ENCODE measurements around the gene GALNT2.

Gene GALNT2

GRCh38 chr1:230236301-230237008 lies 169.4 kb downstream of the GALNT2 start:
- DNase-seq (ENCODE audit: low read depth): no peak

GRCh38 chr1:230237009-230237370 lies 170.0 kb downstream of the GALNT2 start:
- no peak for DNase-seq (ENCODE audit: low read depth)

- DNase-seq (ENCODE audit: low read depth): no peak
Observed at GRCh38 chr1:230237805-230238204, 170.8 kb downstream of the GALNT2 start.

- DNase-seq (ENCODE audit: low read depth): no peak
Observed at GRCh38 chr1:230240446-230241086, 173.5 kb downstream of the GALNT2 start.

- DNase-seq (ENCODE audit: low read depth): no peak
Observed at GRCh38 chr1:230242326-230242725, 175.3 kb downstream of the GALNT2 start.

- no peak for DNase-seq (ENCODE audit: low read depth)
Observed at GRCh38 chr1:230243146-230243545, 176.1 kb downstream of the GALNT2 start.

- no peak for DNase-seq (ENCODE audit: low read depth)
Observed at GRCh38 chr1:230243583-230244353, 176.7 kb downstream of the GALNT2 start.

GRCh38 chr1:230246551-230246950 lies 179.5 kb downstream of the GALNT2 start:
- DNase-seq (ENCODE audit: low read depth): no peak

- no peak for DNase-seq (ENCODE audit: low read depth)
Observed at GRCh38 chr1:230248016-230248888, 181.2 kb downstream of the GALNT2 start.

- no peak for DNase-seq (ENCODE audit: low read depth)
Observed at GRCh38 chr1:230248889-230249270, 181.8 kb downstream of the GALNT2 start.

- no peak for DNase-seq (ENCODE audit: low read depth)
Observed at GRCh38 chr1:230249695-230250480, 182.8 kb downstream of the GALNT2 start.

GRCh38 chr1:230250666-230251065 lies 183.6 kb downstream of the GALNT2 start:
- DNase-seq (ENCODE audit: low read depth): no peak

- no peak for DNase-seq (ENCODE audit: low read depth)
Observed at GRCh38 chr1:230251644-230252191, 184.7 kb downstream of the GALNT2 start.

GRCh38 chr1:230253150-230253549 lies 186.1 kb downstream of the GALNT2 start:
- no peak for DNase-seq (ENCODE audit: low read depth)

GRCh38 chr1:230254265-230254664 lies 187.2 kb downstream of the GALNT2 start:
- no peak for DNase-seq (ENCODE audit: low read depth)

GRCh38 chr1:230255116-230255515 lies 188.1 kb downstream of the GALNT2 start:
- no peak for DNase-seq (ENCODE audit: low read depth)

- no peak for DNase-seq (ENCODE audit: low read depth)
Observed at GRCh38 chr1:230255991-230256390, 189.0 kb downstream of the GALNT2 start.

GRCh38 chr1:230256896-230257295 lies 189.9 kb downstream of the GALNT2 start:
- DNase-seq (ENCODE audit: low read depth): no peak

GRCh38 chr1:230259621-230260020 lies 192.6 kb downstream of the GALNT2 start:
- no peak for DNase-seq (ENCODE audit: low read depth)

GRCh38 chr1:230260831-230261230 lies 193.8 kb downstream of the GALNT2 start:
- no peak for DNase-seq (ENCODE audit: low read depth)

All from HS-27A (cell line).